OCI-LY1 (cell line): ENCODE data around the gene SLC27A5.

Source experiments
- EZH2 ChIP-seq: fragments of 200-600 bp; sonication (generic), shearing (Covaris generic); IDR thresholded peaks from 2 replicates; pipeline ENCODE4 v1.8.0; 2017; ENCODE audit warnings: borderline replicate concordance, mixed run types, mild to moderate bottlenecking, antibody characterized with exemption, low read length, moderate library complexity, mixed read lengths
- TF ChIP-seq, protein P1 (sequence below): fragments of 200-600 bp; sonication (generic), shearing (Covaris generic); IDR thresholded peaks from 2 replicates; pipeline ENCODE4 v1.5.1; 2017; ENCODE audit warnings: mild to moderate bottlenecking, antibody characterized with exemption, low read length, moderate library complexity, mixed read lengths

DNA sequence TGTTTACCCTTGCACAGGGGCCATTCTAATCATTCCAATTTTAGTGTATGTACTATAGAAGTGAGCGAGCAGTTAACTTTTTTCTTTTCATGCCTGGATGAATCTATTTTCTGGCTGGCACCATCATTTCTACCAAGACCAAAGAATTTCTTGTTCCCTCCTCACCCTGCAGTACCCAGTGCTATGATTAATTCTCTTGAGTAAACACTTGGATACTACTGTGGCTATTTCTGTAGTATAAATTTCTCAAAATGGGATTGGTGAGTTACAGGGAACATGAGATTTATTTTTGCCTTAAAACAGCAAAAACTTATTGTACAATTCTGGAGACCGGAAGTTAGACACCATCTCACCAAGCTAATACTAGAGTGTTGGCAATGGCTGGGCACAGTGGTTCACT, 28.0 kb downstream of the SLC27A5 start:
- TF ChIP-seq, protein P1, sequence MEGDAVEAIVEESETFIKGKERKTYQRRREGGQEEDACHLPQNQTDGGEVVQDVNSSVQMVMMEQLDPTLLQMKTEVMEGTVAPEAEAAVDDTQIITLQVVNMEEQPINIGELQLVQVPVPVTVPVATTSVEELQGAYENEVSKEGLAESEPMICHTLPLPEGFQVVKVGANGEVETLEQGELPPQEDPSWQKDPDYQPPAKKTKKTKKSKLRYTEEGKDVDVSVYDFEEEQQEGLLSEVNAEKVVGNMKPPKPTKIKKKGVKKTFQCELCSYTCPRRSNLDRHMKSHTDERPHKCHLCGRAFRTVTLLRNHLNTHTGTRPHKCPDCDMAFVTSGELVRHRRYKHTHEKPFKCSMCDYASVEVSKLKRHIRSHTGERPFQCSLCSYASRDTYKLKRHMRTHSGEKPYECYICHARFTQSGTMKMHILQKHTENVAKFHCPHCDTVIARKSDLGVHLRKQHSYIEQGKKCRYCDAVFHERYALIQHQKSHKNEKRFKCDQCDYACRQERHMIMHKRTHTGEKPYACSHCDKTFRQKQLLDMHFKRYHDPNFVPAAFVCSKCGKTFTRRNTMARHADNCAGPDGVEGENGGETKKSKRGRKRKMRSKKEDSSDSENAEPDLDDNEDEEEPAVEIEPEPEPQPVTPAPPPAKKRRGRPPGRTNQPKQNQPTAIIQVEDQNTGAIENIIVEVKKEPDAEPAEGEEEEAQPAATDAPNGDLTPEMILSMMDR = no peak
- no peak for TF ChIP-seq EZH2
